SJSA1 (cell line): ENCODE data around the gene ADAM15. TPM values are rescaled to one million over a fixed set of nuclear protein-coding genes. Genes with fewer than 3 reads are reported as not detected.

Experiments used
- DNase-seq, 2 experiments: peaks; one replicate each; pipeline ENCODE4 v3.0.0-alpha.2; 2015 to 2020; ENCODE audit warnings: low spot score in 2 of 2, low read depth in 1 of 2
- H3K27ac ChIP-seq: fragments of 250-450 bp; sonication (Bioruptor Pico); 2 replicates; pipeline ENCODE4 v1.5.1; 2020; ENCODE audit warnings: mild to moderate bottlenecking, moderate library complexity
- H3K27me3 ChIP-seq: fragments of 250-450 bp; sonication (Bioruptor Pico); replicated peaks from 2 replicates; pipeline ENCODE4 v1.5.1; 2020; ENCODE audit warnings: mild to moderate bottlenecking, moderate library complexity
- H3K36me3 ChIP-seq: fragments of 250-450 bp; sonication (Bioruptor Pico); 2 replicates; pipeline ENCODE4 v1.5.1; 2020; ENCODE audit warnings: mild to moderate bottlenecking
- H3K4me1 ChIP-seq: fragments of 250-450 bp; sonication (Bioruptor Pico); replicated peaks from 2 replicates; pipeline ENCODE4 v1.6.1; 2021; ENCODE audit warnings: mild to moderate bottlenecking
- H3K4me3 ChIP-seq: fragments of 250-450 bp; sonication (Bioruptor Pico); 2 replicates; pipeline ENCODE4 v1.5.1; 2020; ENCODE audit warnings: mild to moderate bottlenecking
- H3K9me3 ChIP-seq: fragments of 250-450 bp; sonication (Bioruptor Pico); replicated peaks from 2 replicates; pipeline ENCODE4 v1.5.1; 2020; ENCODE audit warnings: mild to moderate bottlenecking
- total RNA-seq: library from RNA; depleted of rRNA; stranded (reverse); fragments of >200 nt; shearing (Covaris generic); gene quantifications from 2 replicates; pipeline ENCODE4 v1.2.3, GENCODE V29; 2014; rRNA removed

The ADAM15 gene
- total RNA-seq, 1 experiment from 2014 or later: 32.0 TPM

- no peaks in the 10 kb centered on the region for H3K9me3 ChIP-seq
- peaks cover 9% of the 10 kb centered on the region for H3K27me3 ChIP-seq
- H3K36me3 ChIP-seq: no peaks in the 10 kb centered on the region
- no peak overlapping the region for H3K4me3 ChIP-seq
- H3K27ac ChIP-seq: no peak overlapping the region
- no peak for DNase-seq
- peaks cover 14% of the 10 kb centered on the region for H3K4me1 ChIP-seq
Observed at GRCh38 chr1:155094622-155094948, 43.5 kb downstream of the ADAM15 start.

- Histone ChIP-seq H3K36me3 (no peaks in the 10 kb centered on the region), H3K27ac (no peak overlapping the region), H3K27me3 (peaks cover 9% of the 10 kb centered on the region)
Observed at GRCh38 chr1:155099331-155099730, 48.2 kb downstream of the ADAM15 start.

GRCh38 chr1:155103325-155103724 is 52.2 kb downstream of the ADAM15 start:
- Histone ChIP-seq H3K4me1 (no peaks in the 10 kb centered on the region), H3K9me3 (no peaks in the 10 kb centered on the region), H3K4me3 (no peak overlapping the region), H3K27me3 (no peaks in the 10 kb centered on the region), H3K27ac (no peak overlapping the region), H3K36me3 (no peaks in the 10 kb centered on the region)
- no peak for DNase-seq

More at GRCh38 chr1:155099331-155099730, 48.2 kb downstream of the ADAM15 start:
- no peak for DNase-seq
- H3K4me1 ChIP-seq: no peaks in the 10 kb centered on the region
- H3K4me3 ChIP-seq: no peak overlapping the region
- H3K9me3 ChIP-seq: no peaks in the 10 kb centered on the region

GRCh38 chr1:155104605-155105534 is 53.8 kb downstream of the ADAM15 start:
- Histone ChIP-seq H3K27me3 (no peaks in the 10 kb centered on the region), H3K4me3 (no peak overlapping the region), H3K27ac (no peak overlapping the region), H3K4me1 (no peaks in the 10 kb centered on the region), H3K36me3 (no peaks in the 10 kb centered on the region), H3K9me3 (no peaks in the 10 kb centered on the region)
- DNase-seq: no peak

- peaks cover 3% of the 10 kb centered on the region; the same call in 1 of the 2 replicates for H3K4me1 ChIP-seq
- no peak overlapping the region for H3K27ac ChIP-seq
- H3K9me3 ChIP-seq: no peaks in the 10 kb centered on the region
- H3K27me3 ChIP-seq: no peaks in the 10 kb centered on the region
- H3K4me3 ChIP-seq: no peak overlapping the region
- DNase-seq: no peak
- no peaks in the 10 kb centered on the region for H3K36me3 ChIP-seq
Observed at GRCh38 chr1:155105604-155106011, 54.5 kb downstream of the ADAM15 start.

GRCh38 chr1:155106862-155107261 is 55.7 kb downstream of the ADAM15 start:
- Histone ChIP-seq H3K27me3 (no peaks in the 10 kb centered on the region), H3K36me3 (no peaks in the 10 kb centered on the region), H3K4me3 (no peak overlapping the region), H3K4me1 (peaks cover 10% of the 10 kb centered on the region), H3K27ac (no peak overlapping the region), H3K9me3 (no peaks in the 10 kb centered on the region)
- no peak for DNase-seq

- no peaks in the 10 kb centered on the region for H3K27me3 ChIP-seq
- H3K4me1 ChIP-seq: peaks cover 14% of the 10 kb centered on the region
- H3K9me3 ChIP-seq: no peaks in the 10 kb centered on the region
- no peak overlapping the region for H3K27ac ChIP-seq
- DNase-seq: no peak
- no peak overlapping the region for H3K4me3 ChIP-seq
- no peaks in the 10 kb centered on the region for H3K36me3 ChIP-seq
Observed at GRCh38 chr1:155107309-155108264, 56.5 kb downstream of the ADAM15 start.

- Histone ChIP-seq H3K4me1 (peaks cover 14% of the 10 kb centered on the region), H3K27ac (no peak overlapping the region), H3K36me3 (no peaks in the 10 kb centered on the region), H3K4me3 (no peak overlapping the region), H3K27me3 (no peaks in the 10 kb centered on the region), H3K9me3 (no peaks in the 10 kb centered on the region)
- no peak for DNase-seq
Observed at GRCh38 chr1:155108296-155108695, 57.2 kb downstream of the ADAM15 start.

GRCh38 chr1:155110381-155110780 is 59.3 kb downstream of the ADAM15 start:
- H3K9me3 ChIP-seq: no peaks in the 10 kb centered on the region
- no peak overlapping the region for H3K4me3 ChIP-seq
- H3K27ac ChIP-seq: no peak overlapping the region
- H3K36me3 ChIP-seq: no peaks in the 10 kb centered on the region
- peaks cover 14% of the 10 kb centered on the region for H3K4me1 ChIP-seq
- no peak for DNase-seq
- no peaks in the 10 kb centered on the region for H3K27me3 ChIP-seq

- Histone ChIP-seq H3K36me3 (no peaks in the 10 kb centered on the region), H3K27me3 (no peaks in the 10 kb centered on the region), H3K9me3 (no peaks in the 10 kb centered on the region), H3K27ac (no peak overlapping the region), H3K4me1 (peaks cover 14% of the 10 kb centered on the region), H3K4me3 (no peak overlapping the region)
- no peak for DNase-seq
Observed at GRCh38 chr1:155110826-155111225, 59.7 kb downstream of the ADAM15 start.

Other genes starting within 250 kb of the ADAM15 start
- gene KCNN3, start 181.0 kb upstream of the ADAM15 start, total RNA-seq: not detected in 2 replicates
- 0.41 and 4.7 TPM in 2 replicates for gene PMVK, start 114.6 kb upstream of the ADAM15 start, total RNA-seq
- gene PBXIP1, start 95.2 kb upstream of the ADAM15 start, total RNA-seq: 25.2 and 30.2 TPM in 2 replicates
- 18.0 and 20.0 TPM in 2 replicates for gene PYGO2, start 89.5 kb upstream of the ADAM15 start, total RNA-seq
- gene SHC1, start 80.6 kb upstream of the ADAM15 start, total RNA-seq: 101 and 155 TPM in 2 replicates
- gene CKS1B, start 76.6 kb upstream of the ADAM15 start, total RNA-seq: 290 and 338 TPM in 2 replicates
- gene FLAD1, start 68.0 kb upstream of the ADAM15 start, total RNA-seq: 15.4 and 23.7 TPM in 2 replicates
- not detected in 2 replicates for gene LENEP, start 57.7 kb upstream of the ADAM15 start, total RNA-seq
- 15.3 and 24.5 TPM in 2 replicates for gene ZBTB7B, start 48.5 kb upstream of the ADAM15 start, total RNA-seq
- gene DCST2, start 17.5 kb upstream of the ADAM15 start, total RNA-seq: not detected in 2 replicates
- gene DCST1, start 17.5 kb upstream of the ADAM15 start, total RNA-seq: not detected in 2 replicates
- 4.7 and 4.8 TPM in 2 replicates for gene EFNA4, start 12.4 kb downstream of the ADAM15 start, total RNA-seq
- gene EFNA3, start 27.5 kb downstream of the ADAM15 start, total RNA-seq: 0.21 and 0.85 TPM in 2 replicates
- gene EFNA1, start 76.6 kb downstream of the ADAM15 start, total RNA-seq: 0.89 and 0.91 TPM in 2 replicates
- gene SLC50A1, start 84.5 kb downstream of the ADAM15 start, total RNA-seq: 9.9 and 23.4 TPM in 2 replicates
- gene DPM3, start 89.2 kb downstream of the ADAM15 start, total RNA-seq: 40.7 and 76.6 TPM in 2 replicates
- 61.7 and 94.8 TPM in 2 replicates for gene KRTCAP2, start 122.0 kb downstream of the ADAM15 start, total RNA-seq
- gene TRIM46, start 122.5 kb downstream of the ADAM15 start, total RNA-seq: 0.21 and 1.1 TPM in 2 replicates
- 3.2 and 5.4 TPM in 2 replicates for gene THBS3, start 156.6 kb downstream of the ADAM15 start, total RNA-seq
- gene MTX1, start 157.4 kb downstream of the ADAM15 start, total RNA-seq: 69.7 and 86.0 TPM in 2 replicates
- 3.7 and 11.9 TPM in 2 replicates for gene ENTREP3, start 204.2 kb downstream of the ADAM15 start, total RNA-seq
- gene SCAMP3, start 211.0 kb downstream of the ADAM15 start, total RNA-seq: 54.6 and 55.9 TPM in 2 replicates
- 13.0 and 13.7 TPM in 2 replicates for gene CLK2, start 222.2 kb downstream of the ADAM15 start, total RNA-seq
- gene HCN3, start 226.1 kb downstream of the ADAM15 start, total RNA-seq: 0.97 and 2.5 TPM in 2 replicates